Colon (tissue), 2 donors: Measurements from ENCODE around the gene C12orf42.

Source experiments
- FAIRE-seq: peaks from 2 replicates; lab custom pipeline; 2012; peaks lifted over from hg19 to GRCh38; lab: Jason Lieb, UNC
- donor health status: control.
- donor health status: control.

Gene C12orf42

GRCh38 chr12:103333676-103334075, 162.1 kb downstream of the C12orf42 start:
- FAIRE-seq: no peak

GRCh38 chr12:103331643-103332042, 164.1 kb downstream of the C12orf42 start:
- no peak for FAIRE-seq

GRCh38 chr12:103330672-103331071, 165.1 kb downstream of the C12orf42 start:
- no peak for FAIRE-seq

- FAIRE-seq: no peak
Measured at GRCh38 chr12:103327676-103328075, 168.1 kb downstream of the C12orf42 start.

GRCh38 chr12:103326190-103326589, 169.6 kb downstream of the C12orf42 start:
- FAIRE-seq: no peak

GRCh38 chr12:103318566-103318965, 177.2 kb downstream of the C12orf42 start:
- no peak for FAIRE-seq

- no peak for FAIRE-seq
Measured at GRCh38 chr12:103317220-103317619, 178.5 kb downstream of the C12orf42 start.

GRCh38 chr12:103314786-103315185, 181.0 kb downstream of the C12orf42 start:
- FAIRE-seq: no peak

GRCh38 chr12:103313894-103314293, 181.9 kb downstream of the C12orf42 start:
- no peak for FAIRE-seq

- no peak for FAIRE-seq
Measured at GRCh38 chr12:103312742-103313354, 182.9 kb downstream of the C12orf42 start.

- FAIRE-seq: no peak
Measured at GRCh38 chr12:103310546-103311270, 185.1 kb downstream of the C12orf42 start.

GRCh38 chr12:103308396-103308795, 187.4 kb downstream of the C12orf42 start:
- FAIRE-seq: no peak

GRCh38 chr12:103303484-103303883, 192.3 kb downstream of the C12orf42 start:
- FAIRE-seq: no peak

GRCh38 chr12:103301642-103302591, 193.9 kb downstream of the C12orf42 start:
- FAIRE-seq: no peak

- FAIRE-seq: no peak
Measured at GRCh38 chr12:103288016-103288415, 207.8 kb downstream of the C12orf42 start.

GRCh38 chr12:103282124-103282523, 213.6 kb downstream of the C12orf42 start:
- no peak for FAIRE-seq

GRCh38 chr12:103279444-103279843, 216.3 kb downstream of the C12orf42 start:
- no peak for FAIRE-seq

GRCh38 chr12:103278329-103278728, 217.4 kb downstream of the C12orf42 start:
- FAIRE-seq: no peak

GRCh38 chr12:103273645-103274044, 222.1 kb downstream of the C12orf42 start:
- FAIRE-seq: no peak

- no peak for FAIRE-seq
Measured at GRCh38 chr12:103272949-103273348, 222.8 kb downstream of the C12orf42 start.

GRCh38 chr12:103269946-103270345, 225.8 kb downstream of the C12orf42 start:
- FAIRE-seq: no peak

GRCh38 chr12:103268831-103269514, 226.8 kb downstream of the C12orf42 start:
- no peak for FAIRE-seq
